Stimulated activated CD4-positive, alpha-beta T cell treated with anti-CD3 and anti-CD28 coated beads, Interleukin-12 subunit alpha, Interleukin-12 subunit beta, amount 100 ng/mL, for 48 hours (primary cell): ENCODE results near the gene IGF2.
"Not testable (repeated sequence)": the region's sequence is repeated elsewhere in the genome, so short reads cannot be mapped to it uniquely, and the experiment has no call there.

Source experiments
- DNase-seq, 3 donors: peaks; one replicate each; pipeline ENCODE4 v3.0.0-alpha.2; 2020; ENCODE audit warnings: low read depth in 2 of 3, low spot score in 1 of 3

Gene IGF2

DNA sequence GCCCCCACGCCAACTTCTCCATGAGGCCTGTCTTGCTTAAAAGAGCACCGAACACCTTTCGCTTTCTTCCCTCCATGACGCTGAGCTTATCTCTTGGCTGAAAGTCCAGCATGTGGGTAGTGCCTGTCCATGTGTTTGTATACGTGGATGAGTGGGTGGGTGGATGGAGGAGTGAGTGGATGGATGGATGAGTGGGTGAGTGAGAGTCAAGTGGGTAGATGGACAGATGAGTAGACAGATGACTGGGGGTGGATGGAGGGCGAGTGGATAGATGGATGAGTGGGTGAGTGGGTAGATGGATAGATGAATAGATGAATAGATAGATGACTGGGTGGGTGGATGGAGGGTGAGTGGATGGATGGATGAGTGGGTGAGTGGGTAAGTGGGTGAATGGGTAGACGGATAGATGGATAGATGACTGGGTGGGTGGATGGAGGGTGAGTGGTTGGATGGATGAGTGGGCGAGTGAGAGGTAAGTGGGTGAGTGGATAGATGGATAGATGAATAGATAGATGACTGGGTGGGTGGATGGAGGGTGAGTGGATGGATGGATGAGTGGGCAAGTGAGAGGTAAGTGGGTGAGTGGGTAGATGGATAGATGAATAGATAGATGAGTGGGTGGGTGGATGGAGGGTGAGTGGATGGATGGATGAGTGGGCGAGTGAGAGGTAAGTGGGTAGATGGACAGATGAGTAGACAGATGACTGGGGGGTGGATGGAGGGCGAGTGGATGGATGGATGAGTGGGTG is 14.3 kb downstream of the IGF2 start:
- not testable (repeated sequence) for DNase-seq

DNA sequence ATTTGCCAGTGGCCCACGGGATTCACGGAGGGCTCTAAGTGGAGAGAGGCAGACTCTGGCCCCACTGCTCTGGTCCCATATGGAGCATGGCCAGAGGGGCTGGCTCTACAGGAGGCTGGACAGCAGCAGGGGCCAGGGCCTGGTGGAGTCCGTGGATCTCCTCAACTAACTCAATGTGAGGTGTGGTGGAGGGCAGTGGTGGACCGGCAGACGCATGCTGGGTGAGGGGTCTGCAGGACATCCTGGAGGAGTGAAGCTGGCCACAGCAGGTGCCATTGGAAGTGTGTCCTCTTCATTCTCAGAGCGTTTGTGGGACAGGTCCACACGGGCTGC is 15.6 kb downstream of the IGF2 start:
- DNase-seq, result no peak

DNA sequence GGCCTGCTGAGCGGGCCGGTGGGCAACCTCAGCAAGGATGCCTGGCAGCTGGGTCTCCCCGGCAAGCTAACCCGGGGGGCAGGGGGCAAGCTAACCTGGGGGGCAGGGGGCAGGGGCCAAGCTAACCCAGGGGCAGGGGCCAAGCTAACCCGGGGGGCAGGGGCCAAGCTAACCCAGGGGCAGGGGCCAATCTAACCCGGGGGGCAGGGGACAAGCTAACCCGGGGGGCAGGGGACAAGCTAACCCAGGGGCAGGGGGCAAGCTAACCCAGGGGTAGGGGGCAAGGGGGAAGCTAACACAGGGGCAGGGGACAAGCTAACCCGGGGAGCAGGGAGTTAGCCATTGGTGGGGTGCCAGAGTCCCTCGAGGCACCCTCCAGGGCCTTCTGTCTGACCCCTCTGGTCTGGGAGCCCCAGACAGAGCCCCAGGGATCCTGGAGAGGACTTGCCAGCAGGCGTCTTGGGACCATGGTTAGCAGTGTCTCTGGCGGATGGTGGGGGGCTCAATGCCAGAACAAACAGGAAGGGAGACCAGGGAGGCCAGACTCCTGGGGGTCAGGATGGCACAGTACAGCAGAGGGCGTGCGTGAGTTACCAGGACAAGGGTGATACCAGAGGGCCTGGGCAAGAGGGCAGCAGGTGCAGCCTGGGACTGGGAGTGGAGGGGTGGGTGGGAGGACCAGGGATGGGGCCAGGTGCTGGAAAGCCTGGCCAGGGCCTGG is 16.1 kb downstream of the IGF2 start:
- DNase-seq, result no peak

DNA sequence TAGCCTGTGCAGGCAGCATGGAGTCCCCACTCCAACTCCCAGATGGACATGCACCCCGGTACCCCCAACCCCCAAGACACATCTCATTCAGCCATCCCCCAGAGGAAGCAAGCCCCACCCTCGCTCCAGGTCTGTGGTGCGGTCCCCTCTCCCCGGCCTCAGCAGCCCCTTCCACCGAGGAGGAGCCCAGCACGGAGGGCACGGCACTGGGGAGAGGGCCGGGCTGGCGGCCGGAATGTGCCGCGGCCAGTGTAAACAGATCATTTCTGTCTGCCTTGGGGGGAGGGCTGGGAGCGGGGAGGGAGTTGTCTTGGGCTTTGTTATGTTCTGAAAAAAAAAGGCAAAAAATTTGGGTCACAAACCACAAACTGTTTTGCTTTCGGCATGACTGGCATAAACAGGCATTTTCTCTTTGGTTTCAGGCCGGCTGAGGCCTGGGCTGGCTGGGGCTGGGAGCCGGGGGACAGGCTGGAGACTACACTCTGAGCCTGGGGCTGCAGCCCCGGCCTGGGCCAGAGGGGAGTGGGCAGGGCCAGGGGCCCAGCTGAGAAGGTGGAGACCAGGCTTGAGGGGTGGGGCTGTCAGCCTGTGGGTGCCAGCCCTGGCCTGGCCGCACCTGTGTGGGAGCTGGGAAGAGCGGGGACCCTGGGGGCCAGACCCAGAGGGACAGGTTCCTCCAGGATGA is 16.8 kb downstream of the IGF2 start:
- DNase-seq, result no peak

DNA sequence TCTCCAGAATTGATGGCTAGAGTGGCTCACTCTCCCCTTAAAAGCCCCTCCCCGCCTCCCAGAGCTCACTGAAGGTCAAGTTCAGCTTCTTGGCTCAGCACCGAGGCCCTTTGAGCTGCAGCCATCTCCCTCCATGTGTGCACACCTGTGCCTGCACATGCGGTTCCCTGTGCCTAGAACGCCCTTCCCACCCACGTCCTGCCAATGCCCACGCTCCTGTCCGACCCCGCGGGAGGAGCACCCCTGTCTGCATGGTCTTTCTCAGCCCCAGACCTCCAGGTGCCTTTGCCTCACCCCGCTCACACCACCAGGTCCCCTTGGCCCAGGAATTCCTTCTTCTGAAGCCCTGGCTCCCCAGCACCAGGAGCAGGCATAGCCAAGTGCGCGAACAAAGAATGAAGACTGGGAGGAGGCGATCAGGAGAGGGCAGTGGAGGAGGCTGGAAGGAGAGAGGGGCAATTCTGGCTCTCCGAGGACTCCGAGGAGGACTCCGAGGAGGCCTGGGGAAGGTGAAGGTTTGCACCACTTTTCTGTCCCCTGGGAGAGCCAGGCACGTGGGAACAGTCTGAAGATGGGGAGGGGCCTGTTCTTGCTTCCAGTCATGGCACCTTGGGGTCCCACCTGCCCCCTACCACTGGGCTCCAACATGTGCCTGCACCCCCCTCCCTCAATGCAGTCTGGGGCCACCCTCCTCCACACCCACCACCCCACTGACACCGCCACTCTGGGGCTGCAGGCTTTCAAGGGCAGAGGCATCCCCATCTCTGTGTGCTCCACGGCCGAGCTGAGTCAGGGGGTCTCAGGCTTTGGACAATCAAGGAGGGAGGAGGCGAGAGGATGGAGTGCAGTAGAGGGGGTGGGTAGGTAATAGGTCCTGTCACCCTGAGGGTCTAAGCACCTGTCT is 17.7 kb downstream of the IGF2 start:
- DNase-seq, result no peak

DNA sequence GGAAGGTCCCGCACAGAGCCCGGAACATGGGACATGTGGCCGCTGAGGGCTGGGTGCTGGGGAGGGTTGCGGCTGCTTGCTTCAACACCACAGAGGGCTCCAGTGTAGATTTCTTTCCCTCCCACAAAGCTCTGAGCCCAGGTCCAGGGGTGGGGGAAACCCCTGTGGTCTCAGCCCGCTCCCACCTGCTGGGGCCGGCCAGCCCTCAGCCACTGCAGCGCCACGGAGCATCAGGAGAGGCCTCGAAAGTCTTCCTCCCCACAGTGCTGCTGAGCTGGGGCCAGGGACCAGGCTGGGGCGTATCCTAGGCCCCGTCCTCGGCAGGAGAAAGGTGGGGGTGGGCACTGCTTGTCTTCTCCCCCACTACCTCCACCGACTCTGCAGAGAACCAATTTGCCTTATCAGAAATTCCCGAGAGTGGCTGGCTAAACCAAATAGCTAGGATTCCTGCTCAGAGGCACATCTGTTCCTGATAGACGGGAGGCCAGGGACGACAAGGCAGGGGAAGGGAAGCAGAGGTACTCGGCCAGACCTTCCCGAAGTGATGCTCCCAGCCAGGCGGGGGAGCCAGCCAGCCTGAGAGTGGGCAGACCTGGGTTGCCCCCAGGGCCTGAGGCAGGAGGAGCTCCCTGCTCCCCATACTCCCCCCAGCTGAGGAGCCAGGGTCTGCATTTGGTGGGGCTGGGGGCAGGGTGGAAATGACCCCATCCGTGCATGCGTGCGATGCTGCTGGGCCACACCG is 18.7 kb downstream of the IGF2 start:
- no peak for DNase-seq

DNA sequence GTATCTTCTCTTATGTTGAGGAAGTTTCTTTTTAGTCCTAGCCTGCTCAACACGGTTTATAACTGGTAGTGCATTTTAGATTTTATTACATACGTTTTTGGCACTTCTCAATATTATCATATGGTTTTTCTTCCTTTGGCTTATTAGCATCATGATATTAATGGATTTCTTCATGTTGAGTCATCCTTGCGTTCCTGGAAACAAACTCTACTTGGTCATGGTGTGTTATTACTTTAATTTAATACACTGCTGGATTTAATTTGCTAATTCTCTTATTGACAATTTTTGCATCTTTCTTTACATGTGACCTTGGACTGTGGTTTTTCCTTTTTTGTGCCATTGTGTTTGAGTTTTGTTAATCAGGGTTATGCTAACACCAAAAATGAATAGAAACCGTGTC is 20.5 kb downstream of the IGF2 start:
- no peak for DNase-seq

DNA sequence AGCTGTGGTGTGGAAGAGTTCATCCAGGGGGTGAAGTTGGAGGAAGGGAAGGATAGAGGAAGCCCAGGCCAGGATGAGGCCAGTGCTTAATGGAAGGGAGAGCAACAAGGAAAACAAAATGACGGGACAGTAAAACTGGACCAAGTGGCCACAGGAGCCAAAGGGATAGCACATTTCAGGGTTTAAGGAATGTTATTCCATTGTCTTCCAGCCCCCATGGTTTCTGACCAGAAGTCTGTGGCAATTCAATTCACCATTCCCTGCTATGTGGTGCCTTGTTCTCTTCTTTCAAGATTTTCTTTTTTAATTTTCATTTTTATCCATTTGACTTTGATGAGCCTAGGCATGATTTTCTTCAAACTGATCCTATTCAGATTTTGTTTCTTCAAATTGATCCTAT is 22.5 kb downstream of the IGF2 start:
- DNase-seq, result no peak

DNA sequence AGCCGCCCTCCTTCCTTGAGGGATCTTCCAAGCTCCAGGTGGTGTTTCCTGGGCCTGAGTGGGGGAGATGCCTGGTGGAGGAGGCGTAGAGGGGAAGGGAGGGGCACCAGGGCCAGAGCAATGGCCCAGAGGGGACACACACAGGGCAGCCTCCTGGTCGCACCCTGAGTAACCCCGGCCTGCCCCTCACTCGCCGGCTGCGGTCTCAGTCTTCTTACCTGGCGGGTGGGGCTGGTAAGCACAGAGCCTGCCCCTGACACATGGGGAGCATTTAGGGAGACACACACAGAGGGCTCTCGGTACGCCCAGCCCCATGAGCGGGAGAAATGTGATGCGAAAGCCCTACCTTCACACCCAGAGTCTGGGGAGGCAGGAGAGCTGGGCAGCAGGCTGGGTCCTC is 23.9 kb downstream of the IGF2 start:
- DNase-seq, result no peak

DNA sequence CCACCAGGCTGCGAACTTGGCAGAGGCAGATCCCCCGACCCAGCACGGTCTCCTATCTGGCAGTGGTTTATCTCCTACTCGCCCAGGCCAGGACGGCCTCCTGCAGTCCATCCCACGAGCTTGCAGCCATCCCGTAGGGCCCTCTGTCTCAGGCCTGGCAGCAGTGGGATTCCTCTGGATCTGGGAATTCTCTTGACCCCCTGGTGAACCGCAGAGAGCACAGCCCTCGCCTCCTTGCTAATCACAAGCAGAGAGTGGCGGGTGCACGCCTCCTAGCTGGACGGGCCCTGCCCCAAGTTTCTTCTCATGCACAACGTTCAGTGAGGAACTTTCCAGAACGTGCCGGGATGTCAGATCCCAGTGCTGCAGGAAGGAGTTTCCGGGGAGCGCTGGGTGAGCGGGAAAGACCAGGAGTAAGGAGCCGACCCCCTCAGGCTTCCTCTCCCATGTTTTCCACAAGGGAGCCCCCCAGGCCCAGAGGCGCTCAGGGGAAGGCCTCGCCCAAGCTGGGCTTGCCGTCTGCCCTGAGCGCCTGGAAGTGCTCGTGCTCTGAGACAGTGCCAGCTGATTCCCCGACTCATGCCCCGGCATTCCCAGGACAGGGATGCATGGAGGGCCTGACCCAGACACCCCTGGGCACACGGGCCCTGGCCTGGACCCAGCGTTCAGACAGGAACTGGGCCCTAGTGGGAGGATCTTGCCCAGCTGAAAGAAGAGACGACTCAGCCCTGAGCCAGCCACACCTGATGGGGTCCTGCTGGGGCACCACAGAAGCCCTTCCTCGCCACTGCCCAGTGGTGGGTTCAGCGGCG is 24.6 kb downstream of the IGF2 start:
- DNase-seq, result no peak

DNA sequence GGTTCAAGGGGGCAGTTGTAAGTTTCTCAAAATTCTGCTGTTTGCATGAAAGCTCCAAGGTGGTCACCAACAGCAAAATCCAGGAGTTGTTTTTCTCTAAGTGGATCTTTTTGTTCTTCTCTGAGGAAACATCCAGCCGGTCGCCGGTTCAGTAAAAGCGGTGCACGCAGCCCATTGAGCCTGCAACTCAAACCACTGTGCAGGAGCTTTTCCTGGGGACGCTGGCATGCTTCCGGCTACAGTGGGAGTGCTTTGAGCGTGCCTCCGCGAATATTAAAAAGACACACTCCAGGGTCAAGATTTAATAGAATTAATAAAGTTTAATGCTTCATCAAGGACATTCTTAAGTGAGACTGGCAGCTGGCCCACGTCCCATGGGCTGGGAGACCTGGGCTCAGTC is 25.4 kb downstream of the IGF2 start:
- no peak for DNase-seq

DNA sequence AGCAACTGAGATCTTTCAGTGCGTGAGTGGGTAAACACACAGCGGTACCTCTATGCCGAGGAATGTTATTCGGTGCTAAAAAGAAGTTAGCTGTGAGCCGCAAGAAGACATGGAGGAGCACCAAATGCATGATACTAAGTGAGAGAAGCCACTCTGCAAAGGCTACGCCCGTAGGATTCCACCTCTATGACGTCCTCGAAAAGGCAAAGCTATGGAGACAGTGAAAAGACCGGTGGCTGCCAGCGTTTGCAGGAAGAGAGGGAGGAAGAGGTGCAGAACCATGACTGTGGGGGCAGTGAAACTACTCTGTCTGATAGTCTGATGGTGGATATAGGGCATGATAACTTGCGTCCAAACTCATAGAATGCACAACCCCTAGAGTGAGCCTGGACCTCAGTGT is 28.7 kb downstream of the IGF2 start:
- DNase-seq, result no peak

DNA sequence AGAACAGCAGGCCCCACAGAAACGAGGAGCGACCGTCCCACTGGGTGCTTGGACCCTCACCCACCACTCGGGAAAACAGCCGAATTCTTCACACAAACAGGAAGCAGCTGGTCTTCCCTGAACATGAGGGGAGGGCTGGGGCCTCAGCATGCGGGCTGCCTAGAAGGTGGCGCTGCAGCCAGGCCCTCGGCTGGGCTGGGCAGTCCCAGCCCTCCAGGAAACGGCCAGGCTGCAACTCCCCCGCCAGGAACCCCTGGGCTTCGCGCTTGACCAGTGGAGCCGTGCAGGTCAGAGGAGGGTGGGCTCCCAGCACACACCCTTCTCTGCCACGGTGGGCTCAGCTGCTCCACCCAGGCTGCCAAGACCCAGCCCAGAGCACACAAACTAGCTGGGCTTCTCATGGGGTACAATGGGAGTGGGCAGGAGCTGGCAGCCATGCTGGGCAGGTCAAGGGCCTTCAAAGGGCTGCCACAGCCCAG is 29.6 kb downstream of the IGF2 start:
- DNase-seq, result no peak

DNA sequence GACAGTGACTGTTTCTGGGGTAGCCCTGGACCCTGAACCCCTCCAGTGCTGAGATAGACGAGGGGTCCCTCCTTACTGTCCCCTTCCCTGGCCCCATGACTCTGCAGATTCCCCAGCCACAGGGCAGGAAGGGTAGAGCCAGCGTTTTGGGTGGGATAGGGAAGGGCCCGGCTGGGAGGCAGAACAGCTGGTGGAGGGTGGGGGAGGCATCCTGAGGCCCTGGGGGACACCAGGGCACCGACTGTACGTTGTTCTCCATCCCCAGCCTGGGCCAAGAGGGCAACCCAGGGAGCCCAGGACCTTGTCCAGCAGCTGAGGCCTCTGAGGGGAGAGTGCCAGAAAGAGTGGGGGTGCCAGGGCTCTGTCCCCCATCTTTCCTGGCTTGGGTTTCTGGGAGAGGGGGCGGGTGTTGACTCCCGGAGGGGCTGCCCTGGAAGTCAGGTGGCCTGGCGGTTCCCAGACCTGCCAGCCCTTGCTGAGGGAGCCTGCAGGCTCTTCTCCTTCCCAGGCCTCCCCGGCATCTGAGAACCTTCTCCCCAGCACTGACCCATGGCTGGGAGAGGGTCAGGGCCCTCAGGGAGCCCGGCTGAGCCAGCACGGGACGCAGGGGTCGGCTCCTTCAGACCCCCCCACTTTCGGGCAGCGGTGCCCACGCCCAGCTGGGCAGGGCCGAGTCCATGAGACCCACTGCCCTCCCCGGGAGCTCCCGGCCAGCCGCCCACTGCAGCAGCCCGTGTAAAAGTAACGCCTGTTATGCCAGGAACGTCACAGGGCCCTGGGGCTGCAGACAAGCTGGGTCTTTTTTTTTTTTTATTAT is 30.3 kb downstream of the IGF2 start:
- DNase-seq, result no peak

DNA sequence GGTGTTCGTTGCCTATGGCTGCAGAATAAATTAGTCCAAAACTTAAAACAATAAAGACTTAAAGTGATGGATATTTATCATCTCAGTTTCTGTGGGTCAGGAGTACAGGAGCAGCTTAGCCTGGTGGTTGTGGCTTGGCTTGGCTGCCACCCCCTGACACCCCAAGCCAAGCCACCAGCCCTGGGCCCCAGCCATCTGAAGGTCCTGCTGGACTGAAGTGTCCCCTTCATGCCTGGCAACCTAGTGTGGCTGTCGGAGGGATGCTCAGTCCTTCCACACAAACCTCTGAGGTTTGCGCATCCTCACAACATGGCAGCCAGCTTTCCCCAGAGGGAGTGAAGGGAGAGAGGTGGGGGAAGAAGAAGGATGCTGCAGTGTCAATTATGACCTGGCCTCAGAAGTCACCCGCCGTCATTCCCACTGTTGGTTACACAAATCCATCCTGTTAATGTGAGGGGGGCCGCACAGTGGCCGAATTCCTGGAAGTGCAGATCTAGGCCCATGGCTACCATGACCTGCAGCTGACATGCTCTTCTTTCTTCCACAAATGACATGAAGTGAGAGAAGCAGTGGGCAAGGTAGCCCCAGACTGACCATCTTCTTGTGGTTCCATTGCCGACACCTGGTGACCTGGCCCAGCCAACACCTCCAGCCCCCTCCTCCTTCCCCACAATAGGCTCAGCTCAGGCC is 31.1 kb downstream of the IGF2 start:
- no peak for DNase-seq

DNA sequence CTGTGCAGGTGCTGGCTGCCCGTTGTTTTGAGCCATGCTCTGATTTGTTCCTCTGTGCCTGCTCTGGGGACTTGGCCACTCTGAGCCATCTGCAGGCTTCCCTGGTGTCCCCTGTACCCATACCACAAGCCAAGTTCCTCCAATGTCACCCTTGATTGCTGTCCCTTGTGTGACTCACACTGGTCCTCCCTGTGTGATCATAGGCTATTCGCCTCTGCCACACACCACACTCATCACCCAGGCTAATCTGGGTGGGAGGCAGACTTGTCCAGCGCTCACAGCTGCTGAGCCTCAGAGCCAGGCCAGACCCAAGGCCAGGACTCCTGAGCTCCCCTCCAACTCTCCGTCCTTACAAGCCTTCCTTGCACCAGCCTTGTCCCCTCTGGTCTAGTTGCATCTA is 31.7 kb downstream of the IGF2 start:
- no peak for DNase-seq

DNA sequence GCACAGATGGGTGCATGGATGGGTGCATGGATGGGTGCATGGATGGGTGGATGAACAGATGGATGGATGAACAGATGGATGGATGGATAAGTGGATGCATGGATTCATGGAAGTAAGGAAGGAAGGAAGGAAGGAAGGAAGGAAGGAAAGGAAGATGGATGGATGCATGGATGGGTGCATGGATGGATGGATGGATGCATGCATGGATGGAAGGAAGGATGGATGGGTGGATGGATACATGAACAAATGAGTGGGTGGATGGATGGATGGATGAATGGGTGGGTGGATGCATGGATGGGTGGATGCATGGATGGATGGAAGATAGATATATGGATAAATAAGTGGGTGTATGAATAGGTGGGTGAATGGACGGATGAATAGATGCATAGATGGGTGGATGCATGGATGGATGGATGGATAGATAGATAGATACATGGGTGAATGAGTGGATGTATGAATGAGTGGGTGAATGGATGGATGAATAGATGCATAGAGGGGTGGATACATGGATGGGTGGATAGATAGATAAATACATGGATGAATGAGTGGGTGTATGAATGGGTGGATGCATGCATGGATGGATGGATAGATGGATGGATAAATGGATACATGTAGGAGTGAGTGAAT is 32.5 kb downstream of the IGF2 start:
- DNase-seq, result no peak

DNA sequence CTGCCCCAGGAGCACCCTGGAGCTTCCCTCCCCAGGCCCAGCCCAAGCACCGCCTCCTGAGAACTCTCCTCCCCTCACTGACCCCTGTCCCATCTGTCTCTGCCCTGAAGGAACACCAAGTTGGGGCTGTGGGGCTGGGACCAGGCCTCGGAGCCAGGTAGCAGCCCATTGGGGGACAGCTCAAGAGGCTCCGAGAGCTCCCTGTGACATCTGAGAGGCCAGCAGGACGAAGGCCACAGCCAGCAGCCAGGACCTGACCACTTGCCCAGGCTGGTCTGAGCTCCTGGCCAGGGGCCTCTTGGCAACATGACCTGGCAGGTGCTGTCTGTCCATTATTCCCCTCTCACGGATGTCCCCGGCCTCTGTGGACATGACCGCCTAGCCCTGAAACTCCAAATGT is 33.7 kb downstream of the IGF2 start:
- DNase-seq, result no peak
